Measurements from ENCODE around the gene C9orf43. TPM values are rescaled to one million over a fixed set of nuclear protein-coding genes. Genes with fewer than 3 reads are reported as not detected.

C9orf43 gene
- total RNA-seq, 1 experiment from 2014 or later, result 0.28 TPM

DNA sequence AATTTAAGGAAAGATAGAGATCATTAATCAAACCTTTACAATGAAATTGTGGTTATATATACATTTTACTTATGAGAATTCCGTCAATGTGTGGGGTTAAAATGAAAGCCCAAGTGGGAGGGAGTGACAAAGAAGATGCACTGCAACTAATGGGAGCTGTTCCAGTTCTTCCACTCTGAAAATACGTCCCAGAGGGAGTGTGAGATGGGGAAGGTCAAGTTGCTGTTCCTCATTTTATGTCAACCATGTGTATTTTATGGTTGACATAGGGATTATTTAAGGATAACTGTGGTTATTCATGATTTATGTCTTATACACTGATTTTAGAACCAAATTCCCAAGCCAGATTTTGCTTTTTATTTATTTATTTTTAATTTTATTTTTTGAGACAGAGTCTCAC, 38.8 kb downstream of the C9orf43 start:
- H3K36me3 Mint-ChIP-seq, result no peaks in the 10 kb centered on the region
- H3K4me1 Mint-ChIP-seq, result peaks cover 8% of the 10 kb centered on the region; the same call in 1 of the 2 replicates
- no peaks in the 10 kb centered on the region for H3K9me3 Mint-ChIP-seq
- H3K27me3 Mint-ChIP-seq (ENCODE audit: low read depth), result no peaks in the 10 kb centered on the region
- CTCF ChIA-PET, result interaction anchor here (2.5 kb wide), 1 partner anchor 209 kb away, joined by 7 read pairs; no protein-coding TSS in a partner anchor
- no peak overlapping the region for H3K4me3 Mint-ChIP-seq
- no peak for ATAC-seq
- DNase-seq (ENCODE audit: low spot score), result no peak
- no peak overlapping the region for H3K27ac Mint-ChIP-seq
- no peak for TF ChIP-seq KAT7 (CRISPR knock-in tag; IDR thresholded peaks at IDR 0.05; ENCODE audit: borderline replicate concordance)
- no peak for TF ChIP-seq ZNF396 (CRISPR knock-in tag; IDR thresholded peaks at IDR 0.05; ENCODE audit: borderline replicate concordance)
- TF ChIP-seq OVOL2 (CRISPR knock-in tag; IDR thresholded peaks at IDR 0.05; ENCODE audit: borderline replicate concordance), result no peak
- TF ChIP-seq, protein P1, sequence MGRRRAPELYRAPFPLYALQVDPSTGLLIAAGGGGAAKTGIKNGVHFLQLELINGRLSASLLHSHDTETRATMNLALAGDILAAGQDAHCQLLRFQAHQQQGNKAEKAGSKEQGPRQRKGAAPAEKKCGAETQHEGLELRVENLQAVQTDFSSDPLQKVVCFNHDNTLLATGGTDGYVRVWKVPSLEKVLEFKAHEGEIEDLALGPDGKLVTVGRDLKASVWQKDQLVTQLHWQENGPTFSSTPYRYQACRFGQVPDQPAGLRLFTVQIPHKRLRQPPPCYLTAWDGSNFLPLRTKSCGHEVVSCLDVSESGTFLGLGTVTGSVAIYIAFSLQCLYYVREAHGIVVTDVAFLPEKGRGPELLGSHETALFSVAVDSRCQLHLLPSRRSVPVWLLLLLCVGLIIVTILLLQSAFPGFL (CRISPR knock-in tag; IDR thresholded peaks at IDR 0.05; ENCODE audit: borderline replicate concordance), result no peak
- TF ChIP-seq TCF7 (CRISPR knock-in tag; IDR thresholded peaks at IDR 0.05; ENCODE audit: low read depth), result no peak
- TF ChIP-seq, protein P2, sequence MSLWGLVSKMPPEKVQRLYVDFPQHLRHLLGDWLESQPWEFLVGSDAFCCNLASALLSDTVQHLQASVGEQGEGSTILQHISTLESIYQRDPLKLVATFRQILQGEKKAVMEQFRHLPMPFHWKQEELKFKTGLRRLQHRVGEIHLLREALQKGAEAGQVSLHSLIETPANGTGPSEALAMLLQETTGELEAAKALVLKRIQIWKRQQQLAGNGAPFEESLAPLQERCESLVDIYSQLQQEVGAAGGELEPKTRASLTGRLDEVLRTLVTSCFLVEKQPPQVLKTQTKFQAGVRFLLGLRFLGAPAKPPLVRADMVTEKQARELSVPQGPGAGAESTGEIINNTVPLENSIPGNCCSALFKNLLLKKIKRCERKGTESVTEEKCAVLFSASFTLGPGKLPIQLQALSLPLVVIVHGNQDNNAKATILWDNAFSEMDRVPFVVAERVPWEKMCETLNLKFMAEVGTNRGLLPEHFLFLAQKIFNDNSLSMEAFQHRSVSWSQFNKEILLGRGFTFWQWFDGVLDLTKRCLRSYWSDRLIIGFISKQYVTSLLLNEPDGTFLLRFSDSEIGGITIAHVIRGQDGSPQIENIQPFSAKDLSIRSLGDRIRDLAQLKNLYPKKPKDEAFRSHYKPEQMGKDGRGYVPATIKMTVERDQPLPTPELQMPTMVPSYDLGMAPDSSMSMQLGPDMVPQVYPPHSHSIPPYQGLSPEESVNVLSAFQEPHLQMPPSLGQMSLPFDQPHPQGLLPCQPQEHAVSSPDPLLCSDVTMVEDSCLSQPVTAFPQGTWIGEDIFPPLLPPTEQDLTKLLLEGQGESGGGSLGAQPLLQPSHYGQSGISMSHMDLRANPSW (CRISPR knock-in tag; conservative IDR thresholded peaks at IDR 0.05; ENCODE audit: low read depth), result no peak
- TF ChIP-seq, protein P3, sequence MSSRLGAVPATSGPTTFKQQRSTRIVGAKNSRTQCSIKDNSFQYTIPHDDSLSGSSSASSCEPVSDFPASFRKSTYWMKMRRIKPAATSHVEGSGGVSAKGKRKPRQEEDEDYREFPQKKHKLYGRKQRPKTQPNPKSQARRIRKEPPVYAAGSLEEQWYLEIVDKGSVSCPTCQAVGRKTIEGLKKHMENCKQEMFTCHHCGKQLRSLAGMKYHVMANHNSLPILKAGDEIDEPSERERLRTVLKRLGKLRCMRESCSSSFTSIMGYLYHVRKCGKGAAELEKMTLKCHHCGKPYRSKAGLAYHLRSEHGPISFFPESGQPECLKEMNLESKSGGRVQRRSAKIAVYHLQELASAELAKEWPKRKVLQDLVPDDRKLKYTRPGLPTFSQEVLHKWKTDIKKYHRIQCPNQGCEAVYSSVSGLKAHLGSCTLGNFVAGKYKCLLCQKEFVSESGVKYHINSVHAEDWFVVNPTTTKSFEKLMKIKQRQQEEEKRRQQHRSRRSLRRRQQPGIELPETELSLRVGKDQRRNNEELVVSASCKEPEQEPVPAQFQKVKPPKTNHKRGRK (CRISPR knock-in tag; IDR thresholded peaks at IDR 0.05; ENCODE audit: borderline replicate concordance), result no peak
- TF ChIP-seq, protein P4, sequence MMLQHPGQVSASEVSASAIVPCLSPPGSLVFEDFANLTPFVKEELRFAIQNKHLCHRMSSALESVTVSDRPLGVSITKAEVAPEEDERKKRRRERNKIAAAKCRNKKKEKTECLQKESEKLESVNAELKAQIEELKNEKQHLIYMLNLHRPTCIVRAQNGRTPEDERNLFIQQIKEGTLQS (CRISPR knock-in tag; conservative IDR thresholded peaks at IDR 0.05), result no peak
- TF ChIP-seq, protein P5, sequence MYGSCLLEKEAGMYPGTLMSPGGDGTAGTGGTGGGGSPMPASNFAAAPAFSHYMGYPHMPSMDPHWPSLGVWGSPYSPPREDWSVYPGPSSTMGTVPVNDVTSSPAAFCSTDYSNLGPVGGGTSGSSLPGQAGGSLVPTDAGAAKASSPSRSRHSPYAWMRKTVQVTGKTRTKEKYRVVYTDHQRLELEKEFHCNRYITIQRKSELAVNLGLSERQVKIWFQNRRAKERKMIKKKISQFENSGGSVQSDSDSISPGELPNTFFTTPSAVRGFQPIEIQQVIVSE (CRISPR knock-in tag; IDR thresholded peaks at IDR 0.05; ENCODE audit: borderline replicate concordance), result no peak
- TF ChIP-seq GRHL2 (CRISPR knock-in tag; IDR thresholded peaks at IDR 0.05; ENCODE audit: insufficient replicate concordance, severe bottlenecking), result no peak
- no peak for TF ChIP-seq ZNF317 (CRISPR knock-in tag; IDR thresholded peaks at IDR 0.05; ENCODE audit: borderline replicate concordance, low read depth)
- TF ChIP-seq GABPB1 (CRISPR knock-in tag; IDR thresholded peaks at IDR 0.05), result no peak
- TF ChIP-seq, protein P6, sequence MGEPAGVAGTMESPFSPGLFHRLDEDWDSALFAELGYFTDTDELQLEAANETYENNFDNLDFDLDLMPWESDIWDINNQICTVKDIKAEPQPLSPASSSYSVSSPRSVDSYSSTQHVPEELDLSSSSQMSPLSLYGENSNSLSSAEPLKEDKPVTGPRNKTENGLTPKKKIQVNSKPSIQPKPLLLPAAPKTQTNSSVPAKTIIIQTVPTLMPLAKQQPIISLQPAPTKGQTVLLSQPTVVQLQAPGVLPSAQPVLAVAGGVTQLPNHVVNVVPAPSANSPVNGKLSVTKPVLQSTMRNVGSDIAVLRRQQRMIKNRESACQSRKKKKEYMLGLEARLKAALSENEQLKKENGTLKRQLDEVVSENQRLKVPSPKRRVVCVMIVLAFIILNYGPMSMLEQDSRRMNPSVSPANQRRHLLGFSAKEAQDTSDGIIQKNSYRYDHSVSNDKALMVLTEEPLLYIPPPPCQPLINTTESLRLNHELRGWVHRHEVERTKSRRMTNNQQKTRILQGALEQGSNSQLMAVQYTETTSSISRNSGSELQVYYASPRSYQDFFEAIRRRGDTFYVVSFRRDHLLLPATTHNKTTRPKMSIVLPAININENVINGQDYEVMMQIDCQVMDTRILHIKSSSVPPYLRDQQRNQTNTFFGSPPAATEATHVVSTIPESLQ (CRISPR knock-in tag; IDR thresholded peaks at IDR 0.05), result no peak
- TF ChIP-seq ZNF232 (CRISPR knock-in tag; IDR thresholded peaks at IDR 0.05), result no peak
- no peak for TF ChIP-seq ESRRA (CRISPR knock-in tag; IDR thresholded peaks at IDR 0.05; ENCODE audit: borderline replicate concordance)
- POLR2A ChIA-PET, result no interaction called here

DNA sequence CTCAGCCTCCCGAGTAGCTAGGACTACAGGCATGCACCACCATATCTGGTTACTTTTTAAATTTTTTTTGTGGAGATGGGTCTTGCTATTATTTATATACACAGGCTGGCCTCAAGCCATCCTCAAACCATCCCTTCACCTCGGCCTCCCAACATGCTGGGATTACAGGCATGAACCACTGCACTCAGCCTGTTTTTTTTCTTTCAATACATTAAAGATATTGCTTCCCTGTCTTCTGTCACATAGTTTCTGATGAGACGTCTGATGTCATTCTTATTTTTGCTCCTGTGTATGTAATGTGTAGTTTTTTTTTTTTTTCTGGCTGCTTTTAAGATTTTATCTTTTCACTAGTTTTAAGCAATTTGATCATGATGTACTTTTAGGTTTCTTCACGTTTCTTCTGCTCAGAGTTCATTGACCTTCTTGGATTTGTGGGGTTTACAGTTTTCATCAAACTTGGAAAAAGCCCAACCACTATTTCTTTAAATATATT, 41.6 kb downstream of the C9orf43 start:
- POLR2A ChIA-PET, result no interaction called here
- CTCF ChIA-PET, result interaction anchor here (0.6 to 2.3 kb wide), 4 partner anchors 135 to 203 kb away, joined by 3 to 9 read pairs (median 6); no protein-coding TSS in a partner anchor
- no peak overlapping the region for H3K4me3 Mint-ChIP-seq
- H3K4me1 Mint-ChIP-seq, result peaks cover 24% of the 10 kb centered on the region
- no peaks in the 10 kb centered on the region for H3K9me3 Mint-ChIP-seq
- H3K27ac Mint-ChIP-seq, result no peak overlapping the region
- H3K27me3 Mint-ChIP-seq (ENCODE audit: low read depth), result no peaks in the 10 kb centered on the region
- no peaks in the 10 kb centered on the region for H3K36me3 Mint-ChIP-seq
- no peak for DNase-seq (ENCODE audit: low spot score)
- no peak for ATAC-seq
- TF ChIP-seq FOXP1 (CRISPR knock-in tag; IDR thresholded peaks at IDR 0.05; ENCODE audit: borderline replicate concordance) (no peak), ELF4 (CRISPR knock-in tag; IDR thresholded peaks at IDR 0.05; ENCODE audit: low read depth) (no peak), ZNF232 (CRISPR knock-in tag; IDR thresholded peaks at IDR 0.05) (no peak), NFYB (CRISPR knock-in tag; conservative IDR thresholded peaks at IDR 0.05; ENCODE audit: low read depth) (no peak), SOX15 (CRISPR knock-in tag; IDR thresholded peaks at IDR 0.05) (no peak), RELA (CRISPR knock-in tag; IDR thresholded peaks at IDR 0.05; ENCODE audit: borderline replicate concordance) (no peak)
- TF ChIP-seq, protein P7, sequence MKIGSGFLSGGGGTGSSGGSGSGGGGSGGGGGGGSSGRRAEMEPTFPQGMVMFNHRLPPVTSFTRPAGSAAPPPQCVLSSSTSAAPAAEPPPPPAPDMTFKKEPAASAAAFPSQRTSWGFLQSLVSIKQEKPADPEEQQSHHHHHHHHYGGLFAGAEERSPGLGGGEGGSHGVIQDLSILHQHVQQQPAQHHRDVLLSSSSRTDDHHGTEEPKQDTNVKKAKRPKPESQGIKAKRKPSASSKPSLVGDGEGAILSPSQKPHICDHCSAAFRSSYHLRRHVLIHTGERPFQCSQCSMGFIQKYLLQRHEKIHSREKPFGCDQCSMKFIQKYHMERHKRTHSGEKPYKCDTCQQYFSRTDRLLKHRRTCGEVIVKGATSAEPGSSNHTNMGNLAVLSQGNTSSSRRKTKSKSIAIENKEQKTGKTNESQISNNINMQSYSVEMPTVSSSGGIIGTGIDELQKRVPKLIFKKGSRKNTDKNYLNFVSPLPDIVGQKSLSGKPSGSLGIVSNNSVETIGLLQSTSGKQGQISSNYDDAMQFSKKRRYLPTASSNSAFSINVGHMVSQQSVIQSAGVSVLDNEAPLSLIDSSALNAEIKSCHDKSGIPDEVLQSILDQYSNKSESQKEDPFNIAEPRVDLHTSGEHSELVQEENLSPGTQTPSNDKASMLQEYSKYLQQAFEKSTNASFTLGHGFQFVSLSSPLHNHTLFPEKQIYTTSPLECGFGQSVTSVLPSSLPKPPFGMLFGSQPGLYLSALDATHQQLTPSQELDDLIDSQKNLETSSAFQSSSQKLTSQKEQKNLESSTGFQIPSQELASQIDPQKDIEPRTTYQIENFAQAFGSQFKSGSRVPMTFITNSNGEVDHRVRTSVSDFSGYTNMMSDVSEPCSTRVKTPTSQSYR (CRISPR knock-in tag; IDR thresholded peaks at IDR 0.05), result no peak
